NCI-H1105 treated with DMSO at 0.1 percent for 48 hours (cell line): ENCODE results near the gene RAB44.
A peak's percentile ranks its signal among the peaks of the same experiment; 100 is the strongest.

Source experiments
- DNase-seq: peaks from one replicate; lab custom pipeline; 2025; lab: John Stamatoyannopoulos, UW

Gene RAB44

DNA sequence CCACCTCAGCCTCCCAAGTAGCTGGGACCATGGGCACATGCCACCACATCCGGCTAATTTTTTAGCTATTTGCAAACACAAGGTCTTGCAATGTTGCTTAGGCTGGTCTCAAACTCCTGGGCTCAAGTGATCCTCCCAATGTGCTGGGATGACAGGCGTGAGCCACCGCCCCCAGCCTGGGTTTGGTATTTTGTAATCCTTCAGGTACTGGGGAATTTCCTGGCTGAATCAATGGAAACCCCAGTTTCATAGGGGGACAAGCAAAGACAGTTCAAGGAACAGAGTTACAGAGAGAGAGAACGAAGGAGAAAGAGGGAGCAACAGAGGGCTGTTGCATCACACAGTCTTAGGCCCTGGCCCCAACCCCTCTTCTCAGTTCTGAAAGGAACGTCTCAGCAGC is 35.7 kb downstream of the RAB44 start:
- no peak for DNase-seq

DNA sequence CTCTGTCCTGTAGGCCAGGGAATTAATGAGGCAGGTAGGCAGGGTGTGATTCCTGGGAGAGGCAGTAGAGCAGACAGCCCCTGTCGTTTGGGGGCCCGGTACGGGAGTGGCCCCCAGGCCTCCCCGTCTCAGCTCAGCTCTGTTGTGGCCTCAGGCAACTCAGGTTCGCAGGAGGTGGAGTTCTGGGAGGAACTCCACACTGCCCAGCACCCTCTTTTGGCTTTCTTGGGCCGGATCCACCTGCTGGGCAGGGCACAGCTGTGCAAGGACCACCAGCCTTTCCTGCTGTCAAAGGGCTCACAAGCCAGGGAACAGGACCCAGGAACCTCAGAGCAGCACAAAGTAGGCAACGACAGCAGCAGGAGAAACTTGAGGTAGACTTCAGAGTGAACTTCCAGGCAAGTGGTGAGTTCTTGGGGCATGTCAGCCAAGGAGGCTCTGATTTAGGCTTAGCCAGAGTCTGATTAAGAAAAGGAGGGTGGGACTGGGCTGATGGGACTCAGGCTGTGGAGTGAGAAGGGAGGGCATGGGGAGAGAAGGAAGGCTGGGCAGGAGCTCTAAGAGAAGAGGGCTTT is 36.9 kb downstream of the RAB44 start:
- no peak for DNase-seq

DNA sequence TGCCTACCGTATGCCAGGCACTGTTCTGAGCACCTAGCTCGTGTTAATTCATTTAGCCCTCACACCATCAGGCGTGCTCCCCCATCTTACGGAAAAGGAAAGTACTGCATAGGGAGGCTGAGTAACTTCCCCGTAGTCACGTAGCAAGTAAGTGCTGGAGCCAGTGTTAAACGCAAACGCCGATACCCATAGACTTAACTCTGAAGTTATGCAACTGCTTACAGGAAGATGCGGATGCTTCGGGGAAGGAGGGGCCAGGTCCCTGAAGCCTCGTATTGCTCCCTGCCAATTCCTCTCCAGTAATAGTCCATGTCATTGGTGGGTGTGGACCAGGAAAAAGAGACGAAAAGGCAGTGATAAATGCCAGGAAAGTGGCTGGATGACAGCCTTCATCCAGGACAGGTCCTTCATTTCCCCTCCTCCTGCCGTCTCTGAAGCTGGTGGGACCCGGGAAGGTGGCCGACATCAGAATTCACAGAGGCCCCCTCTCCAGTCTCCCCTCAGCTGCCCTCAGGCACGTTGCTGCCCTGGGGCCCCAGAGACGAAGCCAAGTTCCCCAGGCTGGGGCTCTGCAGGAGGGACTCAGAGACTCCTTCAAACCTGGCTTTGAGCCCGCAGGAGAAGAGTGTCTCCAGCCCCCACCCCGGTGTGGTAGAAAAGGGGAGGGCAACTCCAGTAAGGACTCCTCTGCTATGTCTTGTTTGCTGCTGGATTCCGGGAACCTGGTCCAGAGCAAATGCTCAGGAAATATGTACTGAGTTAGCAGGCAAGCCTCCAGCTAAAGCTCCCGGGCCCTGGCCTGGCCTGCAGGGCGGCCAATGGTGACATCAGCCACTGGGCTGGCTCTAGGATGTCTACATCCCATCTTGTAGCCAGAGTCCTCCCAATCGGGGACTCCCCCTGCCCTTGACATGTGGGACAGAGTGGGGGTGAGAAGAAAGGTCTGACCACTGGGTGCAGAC is 37.8 kb downstream of the RAB44 start:
- no peak for DNase-seq

DNA sequence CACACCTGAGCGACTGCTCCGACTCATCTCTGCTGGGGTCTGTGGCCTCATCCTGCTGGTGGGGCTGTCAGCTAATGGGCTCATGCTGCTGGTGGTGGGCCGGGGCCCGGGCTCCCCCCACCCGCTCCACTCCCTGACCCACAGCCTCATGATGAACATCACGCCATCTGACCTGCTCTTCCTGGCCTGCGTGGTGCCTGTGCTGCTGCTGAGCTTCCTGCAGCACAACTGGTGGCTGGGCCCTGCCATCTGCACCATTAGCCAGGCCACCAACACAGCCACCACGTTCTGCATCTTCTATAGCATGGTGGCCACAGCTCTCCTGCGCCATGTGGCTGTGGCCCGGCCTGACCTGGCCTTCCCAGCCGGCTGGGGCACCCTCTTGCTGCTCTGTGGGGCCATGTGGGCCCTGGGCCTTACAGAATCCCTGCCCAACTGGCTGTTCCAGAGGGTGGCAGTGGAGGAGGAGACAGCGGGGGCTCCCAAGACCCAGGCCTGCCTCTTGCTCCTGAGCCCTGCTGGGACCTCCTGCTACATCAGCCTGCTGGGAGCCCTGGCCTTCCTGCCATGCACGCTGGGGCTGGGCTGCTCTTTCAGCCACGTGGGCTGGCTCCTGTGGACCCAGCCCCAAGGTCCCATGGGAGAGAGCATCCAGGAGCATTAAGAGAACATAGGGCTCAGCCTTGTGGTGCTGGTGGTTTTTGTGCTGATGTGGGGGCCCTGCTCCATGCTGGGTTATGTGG is 39.6 kb downstream of the RAB44 start:
- DNase-seq: no peak

DNA sequence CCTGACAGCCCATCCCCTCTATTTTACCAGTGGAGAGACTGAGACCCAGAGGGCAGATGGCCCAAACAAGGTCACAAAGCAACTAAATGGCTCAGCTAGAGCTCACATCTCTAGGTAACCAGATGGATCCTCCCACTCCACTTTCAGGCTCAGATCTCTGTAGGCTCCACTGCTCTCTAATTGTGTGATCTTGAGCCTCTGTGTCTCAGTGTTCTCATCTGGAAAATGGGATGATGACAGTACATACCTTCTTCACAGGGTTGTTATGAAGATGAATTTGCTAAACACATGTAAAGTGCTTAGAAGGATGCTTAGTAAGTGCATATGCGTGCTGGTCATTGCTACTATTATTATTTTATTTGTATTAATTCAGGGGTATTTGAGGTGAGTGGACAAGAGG is 40.5 kb downstream of the RAB44 start:
- DNase-seq: no peak

DNA sequence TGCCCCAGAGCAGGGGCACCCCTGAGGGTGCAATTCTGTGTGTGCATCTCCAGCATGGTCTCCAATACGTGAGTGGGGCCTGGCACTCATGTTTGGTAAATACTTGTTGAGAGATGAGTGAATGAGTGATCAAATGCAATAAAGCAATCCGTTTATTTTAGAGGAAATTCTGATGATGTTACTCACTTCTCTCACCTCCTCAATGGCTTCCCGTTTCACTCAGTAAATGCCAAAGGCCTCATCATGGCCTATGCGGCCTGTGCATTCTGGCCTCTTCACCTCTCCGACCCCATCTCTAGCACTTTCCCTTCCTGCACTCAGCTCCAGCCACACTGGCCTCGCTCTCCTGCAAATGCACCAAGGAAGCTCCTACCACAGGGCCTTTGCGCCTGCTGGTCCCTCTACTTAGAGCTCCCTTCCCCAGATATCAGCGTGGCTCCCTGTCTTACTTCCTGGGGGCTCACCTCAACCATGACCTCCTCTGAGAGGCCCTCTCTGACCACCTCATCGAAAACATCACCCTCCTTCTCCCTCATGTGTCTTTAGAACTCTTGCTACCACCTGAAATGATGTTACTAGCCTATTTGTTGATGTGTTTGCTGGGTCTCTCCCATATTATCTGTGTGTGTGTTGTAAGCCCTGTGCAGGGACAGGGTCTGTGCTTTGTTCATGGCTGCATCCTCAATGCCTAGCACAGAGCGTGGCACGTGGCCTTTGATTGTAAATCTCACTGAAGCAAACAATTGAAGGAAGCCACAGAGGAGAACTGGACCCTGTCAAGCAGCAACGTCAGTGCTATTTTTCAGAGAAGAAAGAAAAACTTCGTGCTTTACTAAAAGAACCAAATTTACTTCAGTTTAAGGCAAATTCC is 42.6 kb downstream of the RAB44 start:
- no peak for DNase-seq

DNA sequence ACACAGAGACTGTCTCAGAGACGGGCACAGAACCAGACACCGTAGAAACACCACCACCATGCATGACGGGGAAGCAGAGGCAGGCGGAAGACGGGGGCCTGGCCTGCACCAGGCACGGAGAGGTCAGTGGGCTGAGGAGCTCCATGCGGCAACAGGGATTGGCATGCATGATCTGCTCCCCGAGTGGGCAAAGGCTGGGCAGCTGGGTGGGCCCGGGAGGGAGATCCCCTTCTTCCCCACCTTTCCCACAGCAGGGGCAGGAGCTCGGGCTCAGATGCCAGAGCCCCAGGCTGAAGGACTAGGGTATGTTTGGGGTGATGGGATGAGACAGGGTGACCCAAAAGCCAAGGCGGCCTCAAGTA is 43.2 kb downstream of the RAB44 start:
- DNase-seq: no peak

DNA sequence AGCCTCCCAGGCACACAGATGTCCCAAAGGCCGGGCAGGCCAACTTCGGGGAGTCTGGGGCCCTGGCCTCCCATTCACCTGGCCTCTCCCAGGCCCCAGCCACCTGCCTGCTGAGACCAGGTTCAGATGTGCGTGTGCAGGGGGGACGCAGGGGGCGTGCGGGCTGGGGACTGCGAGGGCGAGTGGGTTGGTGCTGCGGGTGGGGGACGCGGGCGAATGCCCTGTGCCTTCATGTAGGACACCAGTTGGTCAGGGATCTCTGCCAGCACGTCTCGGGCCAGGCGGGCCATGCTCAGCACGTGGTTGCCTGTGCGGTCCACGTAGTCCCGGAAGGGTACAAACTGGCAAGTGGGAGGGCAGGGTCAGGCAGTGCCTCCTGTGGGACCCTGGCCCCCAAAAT is 44.5 kb downstream of the RAB44 start:
- DNase-seq: no peak

DNA sequence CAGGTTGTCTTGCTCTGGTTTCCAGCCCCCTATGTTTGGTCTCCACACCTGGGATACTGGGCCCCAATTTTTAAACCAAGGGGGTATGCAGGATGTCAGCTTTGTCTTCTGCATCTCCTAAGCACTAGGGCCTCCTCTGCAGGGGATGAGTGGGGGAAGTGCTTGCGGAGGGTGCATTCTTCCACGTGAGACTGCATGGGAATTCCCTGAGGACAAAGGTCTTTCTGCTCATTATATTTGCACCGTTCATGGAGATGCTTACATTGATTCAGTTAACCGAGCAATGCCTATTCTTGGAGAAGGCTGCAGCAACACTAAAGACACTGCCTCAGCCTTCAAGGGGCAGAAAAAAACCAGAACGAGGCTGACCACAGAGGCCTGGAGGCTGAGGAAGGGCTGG is 45.4 kb downstream of the RAB44 start:
- no peak for DNase-seq

DNA sequence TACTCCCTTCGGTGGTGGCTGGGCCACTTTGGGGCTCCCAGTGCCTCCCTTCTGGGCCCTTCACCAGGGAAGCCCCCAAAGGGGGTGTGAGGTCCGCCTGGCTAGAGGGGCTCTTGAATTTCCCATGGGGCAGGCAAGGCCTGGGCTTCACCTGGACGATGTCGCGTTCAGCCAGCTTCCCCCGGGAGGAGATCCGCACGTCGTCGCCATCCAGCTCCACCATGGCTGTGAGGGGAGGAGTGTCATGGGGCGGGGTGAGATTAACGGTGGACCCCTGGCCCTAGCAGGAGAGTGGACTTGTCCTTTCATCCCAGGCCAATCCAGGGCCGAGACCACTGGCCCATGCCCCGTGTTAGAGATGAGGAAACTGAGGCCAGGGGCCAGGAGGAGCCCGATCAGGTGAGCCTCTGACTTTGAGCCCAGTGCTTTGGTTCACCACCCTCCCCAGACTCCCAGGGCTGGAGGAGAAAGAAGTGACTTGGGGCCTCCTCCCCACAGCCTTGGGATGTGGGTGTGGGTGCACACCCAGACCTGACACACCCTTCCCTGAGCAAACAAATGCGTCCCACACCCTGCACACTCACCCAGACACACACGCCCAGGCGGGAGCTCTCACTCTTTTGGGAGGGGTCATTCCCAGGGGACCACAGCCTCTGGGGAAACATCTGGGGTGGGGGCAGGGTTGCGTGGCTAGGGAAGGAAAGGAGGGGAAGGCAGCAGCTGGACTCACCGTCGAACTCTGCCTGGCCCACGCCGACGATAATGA is 46.1 kb downstream of the RAB44 start:
- DNase-seq: no peak

DNA sequence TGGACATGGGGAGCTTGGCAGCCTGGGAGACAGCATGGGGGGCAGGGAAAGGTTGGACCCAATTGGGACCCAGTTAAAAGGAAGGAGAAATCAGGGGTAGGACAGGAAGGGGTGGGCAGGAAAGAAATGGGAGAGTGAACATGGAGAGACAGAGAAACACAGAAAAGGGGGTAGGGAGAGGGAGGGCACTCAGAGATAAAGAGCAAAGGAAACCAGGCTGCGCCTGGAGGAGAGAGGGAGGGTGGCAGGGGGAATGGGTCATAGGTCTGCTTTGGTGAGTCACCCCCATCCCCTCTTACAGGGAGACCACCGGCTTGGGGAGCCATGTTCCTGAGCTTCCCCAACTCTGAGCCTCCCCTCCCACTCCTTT is 46.7 kb downstream of the RAB44 start:
- no peak for DNase-seq

DNA sequence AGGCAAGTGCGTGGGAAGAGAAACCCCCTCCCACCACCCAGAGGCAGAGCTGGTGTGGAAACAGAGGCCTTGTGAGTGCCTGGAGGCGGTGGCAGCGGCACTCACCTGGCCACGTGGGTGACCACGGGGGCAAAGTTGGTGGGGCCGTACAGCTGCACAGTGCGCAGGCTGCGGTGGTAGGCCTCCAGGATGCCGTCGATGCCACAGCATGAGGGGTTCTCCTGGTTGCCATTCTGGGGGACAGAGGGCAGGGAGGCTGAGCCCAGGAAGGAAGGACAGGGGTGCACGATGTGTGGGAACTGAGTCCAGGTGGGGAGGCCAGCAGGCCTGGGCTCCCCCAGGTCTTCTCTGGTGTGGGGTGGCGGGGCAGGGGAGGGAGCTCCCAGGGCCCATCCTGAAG is 47.7 kb downstream of the RAB44 start:
- DNase-seq: no peak

DNA sequence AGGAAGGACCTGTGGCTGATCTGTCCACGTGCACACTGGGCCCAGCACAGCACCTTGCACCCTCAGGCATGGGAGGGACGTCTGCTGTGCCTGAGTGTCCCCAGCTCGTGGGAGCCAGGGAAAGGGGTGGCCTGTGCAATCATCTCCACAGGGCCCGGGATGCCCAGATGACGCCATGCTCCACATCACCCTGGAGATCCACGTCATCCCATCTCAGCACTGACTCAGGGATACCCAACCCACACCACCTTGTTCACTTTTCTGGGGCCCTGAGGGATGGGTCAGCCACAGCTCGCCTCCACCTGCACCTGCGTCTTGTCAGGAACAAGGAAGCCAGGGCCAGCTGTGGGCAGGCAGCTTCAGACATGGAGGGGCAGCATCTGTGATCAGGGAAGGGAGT is 48.2 kb downstream of the RAB44 start:
- no peak for DNase-seq

DNA sequence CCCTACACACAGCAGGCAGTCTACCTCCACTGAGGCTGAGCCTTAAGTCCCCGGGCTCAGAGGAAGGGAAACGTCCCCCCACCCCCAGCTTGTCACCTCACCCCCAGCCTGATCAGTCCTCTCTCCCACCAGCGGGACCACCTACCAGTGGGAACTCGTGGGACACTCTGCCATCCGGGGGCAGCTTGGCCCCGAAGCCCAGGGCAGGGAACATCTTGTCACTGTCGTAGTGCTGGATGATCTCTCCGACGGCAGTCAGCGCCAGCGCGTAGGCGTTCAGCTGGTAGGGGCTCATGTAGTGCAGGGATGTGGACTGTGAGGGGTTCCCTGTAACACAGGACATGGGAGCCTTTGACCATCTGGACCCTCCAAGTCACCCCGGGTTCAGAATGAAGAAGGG is 48.6 kb downstream of the RAB44 start:
- DNase-seq: no peak

DNA sequence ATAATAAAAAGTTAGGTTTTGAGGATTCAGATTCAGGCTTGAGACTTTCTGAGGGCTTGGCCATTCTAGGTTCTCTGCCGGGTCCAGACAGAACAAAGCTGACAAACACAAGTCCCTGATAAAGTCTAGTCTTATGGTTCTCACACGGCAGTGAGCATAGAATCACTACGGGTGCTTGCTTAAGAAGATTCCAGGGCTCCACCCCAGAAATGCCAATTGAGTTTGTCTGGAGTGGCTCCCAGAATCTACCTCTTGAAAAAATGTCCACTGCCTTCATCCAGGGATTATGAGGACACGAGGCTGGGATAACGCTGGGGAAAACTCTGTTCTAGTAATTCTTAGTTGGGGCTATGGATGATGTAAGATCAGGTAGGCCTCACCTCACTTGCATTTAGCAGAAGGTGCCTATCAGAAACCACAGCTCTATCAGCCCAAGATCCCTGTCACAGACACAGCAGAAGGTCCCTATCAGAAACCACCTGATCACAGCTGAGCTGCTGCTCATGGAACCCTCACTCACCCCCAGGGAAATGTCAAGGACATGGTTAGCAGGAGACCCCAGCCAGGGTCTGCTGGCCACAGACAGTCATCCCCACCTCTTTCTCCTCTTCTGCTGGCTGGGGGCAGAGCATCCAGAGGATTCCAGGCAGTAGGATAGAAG is 52.3 kb downstream of the RAB44 start:
- DNase-seq: no peak

DNA sequence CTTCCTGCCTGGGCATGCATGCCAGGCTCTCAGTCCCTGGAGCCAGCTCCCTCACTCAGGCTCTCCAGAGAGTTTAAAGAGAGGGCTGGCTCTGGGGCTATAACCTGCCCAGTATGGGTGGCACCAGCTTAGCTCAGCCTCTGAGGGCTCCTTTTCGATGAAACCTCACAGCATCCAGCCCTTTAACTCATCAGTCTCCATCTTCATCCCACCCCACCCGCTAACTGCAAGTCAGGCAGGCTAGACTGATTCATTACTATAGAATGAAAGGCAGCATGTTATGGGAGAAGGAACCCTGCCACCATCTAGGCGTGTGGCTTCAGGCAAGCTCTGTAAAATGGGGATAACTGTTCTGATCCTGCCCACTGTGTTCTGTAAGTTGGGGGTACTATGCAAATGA is 53.5 kb downstream of the RAB44 start:
- DNase-seq: no peak

DNA sequence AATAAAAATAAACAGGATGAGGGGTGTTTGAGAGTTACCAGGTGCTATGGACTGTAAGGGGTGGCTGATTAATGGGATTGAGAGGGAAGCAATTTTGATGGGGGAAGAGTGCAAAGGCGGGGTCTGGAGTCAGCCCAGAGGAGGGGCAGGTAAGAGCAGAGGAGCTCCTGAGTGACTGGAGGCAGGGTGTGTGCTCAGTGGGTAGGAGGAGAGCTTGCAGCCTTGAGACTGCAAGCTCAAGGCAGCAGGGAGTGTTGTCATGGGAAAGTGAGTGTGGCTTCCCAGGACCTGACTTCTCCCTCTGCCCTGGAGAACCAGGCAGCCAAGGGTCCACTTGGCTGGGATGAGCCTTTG is 54.2 kb downstream of the RAB44 start:
- DNase-seq: no peak

DNA sequence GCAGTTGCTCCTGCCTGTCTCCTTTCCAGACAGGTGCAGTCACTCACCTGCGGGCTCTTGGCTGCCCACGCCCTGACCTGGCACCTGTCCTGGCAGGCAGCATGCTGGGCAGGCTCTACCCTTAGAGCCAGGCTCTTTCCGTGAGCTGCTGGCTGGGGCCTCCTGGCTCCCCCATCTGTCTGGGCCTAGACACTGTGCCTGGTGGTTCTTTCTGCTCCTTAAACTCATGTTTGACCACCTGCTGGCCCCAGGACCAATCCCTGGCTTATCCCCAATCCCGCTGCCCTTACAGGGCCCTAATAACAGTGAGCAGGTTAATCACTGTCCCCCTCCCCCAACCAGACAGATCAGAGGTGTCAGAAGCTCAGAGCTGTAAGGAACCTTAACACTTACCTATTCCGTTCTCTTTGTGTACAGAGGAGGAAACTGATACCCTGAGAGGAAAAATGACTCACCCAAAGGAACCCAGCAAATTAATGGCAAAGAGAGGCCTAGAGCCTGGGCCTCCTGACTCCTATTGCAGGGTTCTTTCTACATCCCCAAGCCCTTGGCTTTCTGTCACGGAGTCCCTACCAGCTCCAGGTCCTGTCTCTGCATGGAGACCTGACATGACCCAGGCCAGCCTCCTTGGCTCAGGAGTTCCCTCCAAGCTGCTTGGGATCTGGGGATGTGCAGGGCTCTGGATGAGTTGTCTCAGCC is 54.7 kb downstream of the RAB44 start:
- peak; percentile 81 for DNase-seq

DNA sequence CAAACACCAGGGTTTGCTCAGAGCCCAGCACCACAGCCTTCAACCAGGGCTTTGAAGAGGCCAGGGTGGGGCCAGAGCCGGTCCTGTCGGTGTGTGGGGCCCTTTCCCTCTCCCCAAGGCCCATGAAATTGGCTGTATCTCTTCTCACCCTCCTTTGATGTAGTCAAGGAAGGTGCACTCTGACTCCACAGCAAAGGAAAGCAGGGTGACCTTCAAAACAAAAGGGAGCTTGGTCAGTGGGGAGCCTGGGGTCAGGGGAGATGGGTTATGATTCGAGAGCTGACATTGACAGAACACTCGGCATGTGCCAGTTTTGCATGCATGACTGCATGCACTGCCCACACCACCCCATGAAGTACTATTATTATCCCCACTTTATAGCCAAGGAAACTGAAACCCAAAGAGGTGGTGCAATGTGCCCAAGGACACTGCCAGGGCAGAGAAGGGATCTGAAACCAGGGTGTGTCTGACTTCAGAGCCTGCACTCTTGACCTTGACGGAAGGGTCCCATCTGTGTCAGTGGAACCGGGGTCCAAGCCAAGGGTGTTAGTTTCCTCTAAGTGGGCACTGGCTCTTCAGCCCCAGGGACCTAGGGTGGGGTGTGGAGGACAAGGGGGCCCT is 55.4 kb downstream of the RAB44 start:
- DNase-seq: no peak
